Loucy (cell line): ENCODE measurements around the gene ALAS1.

Experiments
- CTCF ChIP-seq: fragments of 200-600 bp; sonication (generic); conservative IDR thresholded peaks from 2 replicates; pipeline ENCODE4 v1.5.1; 2014; ENCODE audit warnings: mild to moderate bottlenecking, antibody characterized with exemption, low read length
- EZH2phosphoT487 ChIP-seq: fragments of 200-600 bp; IDR thresholded peaks from 2 replicates; pipeline ENCODE4 v1.6.1; 2018; ENCODE audit warnings: antibody characterized with exemption, mild to moderate bottlenecking, moderate library complexity, borderline replicate concordance

GRCh38 chr3:52184690-52185089, 13.3 kb upstream of the ALAS1 start:
- TF ChIP-seq CTCF = no peak
- TF ChIP-seq EZH2phosphoT487 = no peak
